SK-N-SH (cell line): ENCODE measurements around the gene PDXP.

Experiments used
- ELF1 ChIP-seq: IDR thresholded peaks from 2 replicates; pipeline ENCODE4 v1.4.0; 2012
- EP300 ChIP-seq, 2 experiments: IDR thresholded peaks; 2 replicates each; pipeline versions ENCODE4 v1.4.0 to v1.6.1; 2012; ENCODE audit warnings: borderline replicate concordance in 1 of 2, low read depth in 1 of 2, low read length in 1 of 2
- MXI1 ChIP-seq: IDR thresholded peaks from 2 replicates; pipeline ENCODE4 v1.6.1; 2012; ENCODE audit warnings: mild to moderate bottlenecking, low read depth, low read length, improper control_type of control experiment
- NFIC ChIP-seq: IDR thresholded peaks from 2 replicates; pipeline ENCODE4 v1.4.0; 2012; ENCODE audit warnings: borderline replicate concordance
- RCOR1 ChIP-seq: fragments of 150-350 bp; IDR thresholded peaks from 2 replicates; pipeline ENCODE4 v1.6.1; 2017; ENCODE audit warnings: antibody characterized with exemption, low read length
- TAF1 ChIP-seq: IDR thresholded peaks from 2 replicates; pipeline ENCODE4 v1.6.1; 2012; ENCODE audit warnings: low read depth, mild to moderate bottlenecking, low read length, moderate library complexity, borderline replicate concordance
- TF ChIP-seq, protein P1 (sequence below): fragments of 200-600 bp; sonication (generic); IDR thresholded peaks from 2 replicates; pipeline ENCODE4 v1.6.1; 2017; ENCODE audit warnings: antibody characterized with exemption, mild to moderate bottlenecking, moderate library complexity

DNA sequence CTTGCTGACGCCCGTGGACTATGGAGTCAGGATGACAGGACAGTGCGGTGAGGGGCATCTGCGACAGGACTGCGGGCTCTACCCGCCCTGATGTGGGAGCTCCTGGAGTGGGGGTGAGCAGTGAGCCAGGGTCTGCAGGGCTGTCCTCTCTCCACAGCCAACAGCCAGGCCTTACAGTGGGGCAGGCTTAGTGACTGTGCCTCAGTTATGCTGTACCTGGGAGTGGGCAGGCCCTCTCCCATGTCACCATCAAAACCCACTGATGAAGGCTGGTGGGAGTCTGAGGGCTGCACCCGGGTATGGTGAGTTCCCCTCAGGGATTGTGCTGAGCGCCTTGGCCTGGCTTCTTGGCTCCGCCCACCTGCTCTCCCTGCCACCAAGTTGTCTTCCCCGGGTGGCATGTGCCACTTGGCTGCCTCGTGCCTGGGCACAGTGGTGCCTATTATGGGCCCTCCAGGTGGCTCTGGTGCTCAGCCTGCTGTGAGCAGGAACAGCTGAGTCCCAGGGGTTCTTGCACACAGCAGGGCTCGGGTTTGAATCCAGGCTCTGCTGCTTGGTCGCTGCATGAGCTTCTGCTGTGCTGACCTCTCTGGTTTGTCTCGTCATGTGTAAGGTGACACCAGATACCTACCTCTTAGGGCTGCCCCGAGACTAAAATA lies 34.2 kb downstream of the PDXP start:
- no peak for TF ChIP-seq MXI1
- TF ChIP-seq RCOR1: no peak
- TF ChIP-seq ELF1: no peak
- TF ChIP-seq, protein P1, sequence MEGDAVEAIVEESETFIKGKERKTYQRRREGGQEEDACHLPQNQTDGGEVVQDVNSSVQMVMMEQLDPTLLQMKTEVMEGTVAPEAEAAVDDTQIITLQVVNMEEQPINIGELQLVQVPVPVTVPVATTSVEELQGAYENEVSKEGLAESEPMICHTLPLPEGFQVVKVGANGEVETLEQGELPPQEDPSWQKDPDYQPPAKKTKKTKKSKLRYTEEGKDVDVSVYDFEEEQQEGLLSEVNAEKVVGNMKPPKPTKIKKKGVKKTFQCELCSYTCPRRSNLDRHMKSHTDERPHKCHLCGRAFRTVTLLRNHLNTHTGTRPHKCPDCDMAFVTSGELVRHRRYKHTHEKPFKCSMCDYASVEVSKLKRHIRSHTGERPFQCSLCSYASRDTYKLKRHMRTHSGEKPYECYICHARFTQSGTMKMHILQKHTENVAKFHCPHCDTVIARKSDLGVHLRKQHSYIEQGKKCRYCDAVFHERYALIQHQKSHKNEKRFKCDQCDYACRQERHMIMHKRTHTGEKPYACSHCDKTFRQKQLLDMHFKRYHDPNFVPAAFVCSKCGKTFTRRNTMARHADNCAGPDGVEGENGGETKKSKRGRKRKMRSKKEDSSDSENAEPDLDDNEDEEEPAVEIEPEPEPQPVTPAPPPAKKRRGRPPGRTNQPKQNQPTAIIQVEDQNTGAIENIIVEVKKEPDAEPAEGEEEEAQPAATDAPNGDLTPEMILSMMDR: no peak
- TF ChIP-seq NFIC: no peak
- no peak for TF ChIP-seq EP300 (IDR thresholded peaks at IDR 0.05; ENCODE audit: borderline replicate concordance in 1 of 2, low read depth in 1 of 2, low read length in 1 of 2)
- no peak for TF ChIP-seq TAF1
